SK-N-SH (cell line): Measurements from ENCODE around the gene SRSF1.

Source experiments
- FOSL2 ChIP-seq: IDR thresholded peaks from 2 replicates; pipeline ENCODE4 v1.4.0; 2012; ENCODE audit warnings: low read depth, mild to moderate bottlenecking, moderate library complexity, borderline replicate concordance
- FOXM1 ChIP-seq: IDR thresholded peaks from 2 replicates; pipeline ENCODE4 v1.4.0; 2012; ENCODE audit warnings: low read depth, mild to moderate bottlenecking
- IRF3 ChIP-seq: fragments of 150-350 bp; IDR thresholded peaks from 2 replicates; pipeline ENCODE4 v1.6.1; 2016; ENCODE audit warnings: mild to moderate bottlenecking, low read depth, low read length
- MEF2A ChIP-seq: IDR thresholded peaks from 2 replicates; pipeline ENCODE4 v1.4.0; 2012; ENCODE audit warnings: low read depth, borderline replicate concordance
- PBX3 ChIP-seq: IDR thresholded peaks from 2 replicates; pipeline ENCODE4; 2012
- POLR2AphosphoS5 ChIP-seq: IDR thresholded peaks from 2 replicates; pipeline ENCODE4 v1.6.1; 2012; ENCODE audit warnings: low read depth, low read length
- RCOR1 ChIP-seq: fragments of 150-350 bp; IDR thresholded peaks from 2 replicates; pipeline ENCODE4 v1.6.1; 2017; ENCODE audit warnings: antibody characterized with exemption, low read length
- RFX5 ChIP-seq: IDR thresholded peaks from 2 replicates; pipeline ENCODE4 v1.6.1; 2012; ENCODE audit warnings: mild to moderate bottlenecking, improper control_type of control experiment, low read length
- TAF1 ChIP-seq: IDR thresholded peaks from 2 replicates; pipeline ENCODE4 v1.6.1; 2012; ENCODE audit warnings: low read depth, mild to moderate bottlenecking, low read length, moderate library complexity, borderline replicate concordance
- USF2 ChIP-seq: fragments of 150-350 bp; IDR thresholded peaks from 2 replicates; pipeline ENCODE4 v1.6.1; 2017; ENCODE audit warnings: antibody characterized with exemption, low read length, low read depth, borderline replicate concordance
- TF ChIP-seq, protein P1 (sequence below): fragments of 200-600 bp; sonication (generic); IDR thresholded peaks from 2 replicates; pipeline ENCODE4 v1.6.1; 2017; ENCODE audit warnings: antibody characterized with exemption, mild to moderate bottlenecking, moderate library complexity

DNA sequence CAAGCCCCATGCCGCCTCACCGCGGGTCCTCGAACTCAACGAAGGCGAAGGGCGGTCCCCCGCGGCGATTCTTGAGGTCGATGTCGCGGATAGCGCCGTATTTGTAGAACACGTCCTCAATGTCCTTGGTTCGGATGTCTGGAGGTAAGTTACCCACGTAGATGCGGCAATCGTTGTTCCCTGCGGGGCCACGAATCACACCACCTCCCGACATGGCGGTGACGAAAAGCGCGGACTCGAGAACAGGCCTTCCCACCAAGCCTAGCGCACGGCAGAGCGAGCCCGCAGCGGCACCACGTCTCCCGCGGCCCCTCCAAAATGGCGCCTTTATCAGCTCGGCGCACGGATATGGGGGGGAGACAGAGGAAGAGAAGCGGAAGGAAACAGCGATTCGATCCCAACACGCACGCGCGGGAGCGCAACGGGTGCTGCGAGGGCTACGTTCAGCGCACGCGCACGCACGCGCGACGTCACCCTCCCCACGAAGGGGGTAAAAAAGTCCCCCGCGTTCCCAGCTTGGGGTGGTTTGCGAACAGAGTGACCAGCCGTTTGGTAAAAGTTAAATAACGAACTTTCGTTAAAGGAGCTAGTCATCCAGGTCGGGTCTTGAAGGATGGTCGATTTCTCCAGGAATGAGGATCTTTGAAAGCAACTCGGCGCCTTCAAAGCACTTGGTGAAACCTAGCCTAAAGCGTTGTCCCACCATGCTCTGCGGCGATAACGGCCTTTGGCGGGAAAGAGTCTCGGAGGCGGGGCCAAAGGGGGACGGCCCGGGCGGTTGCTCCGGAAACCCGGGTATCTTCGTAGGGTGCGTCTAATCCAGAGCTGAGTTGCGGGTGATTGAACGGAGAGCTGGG lies at the start of gene SRSF1:
- no peak for TF ChIP-seq RFX5
- TF ChIP-seq POLR2AphosphoS5: peak; percentile 96
- TF ChIP-seq MEF2A: no peak
- no peak for TF ChIP-seq IRF3
- TF ChIP-seq, protein P1, sequence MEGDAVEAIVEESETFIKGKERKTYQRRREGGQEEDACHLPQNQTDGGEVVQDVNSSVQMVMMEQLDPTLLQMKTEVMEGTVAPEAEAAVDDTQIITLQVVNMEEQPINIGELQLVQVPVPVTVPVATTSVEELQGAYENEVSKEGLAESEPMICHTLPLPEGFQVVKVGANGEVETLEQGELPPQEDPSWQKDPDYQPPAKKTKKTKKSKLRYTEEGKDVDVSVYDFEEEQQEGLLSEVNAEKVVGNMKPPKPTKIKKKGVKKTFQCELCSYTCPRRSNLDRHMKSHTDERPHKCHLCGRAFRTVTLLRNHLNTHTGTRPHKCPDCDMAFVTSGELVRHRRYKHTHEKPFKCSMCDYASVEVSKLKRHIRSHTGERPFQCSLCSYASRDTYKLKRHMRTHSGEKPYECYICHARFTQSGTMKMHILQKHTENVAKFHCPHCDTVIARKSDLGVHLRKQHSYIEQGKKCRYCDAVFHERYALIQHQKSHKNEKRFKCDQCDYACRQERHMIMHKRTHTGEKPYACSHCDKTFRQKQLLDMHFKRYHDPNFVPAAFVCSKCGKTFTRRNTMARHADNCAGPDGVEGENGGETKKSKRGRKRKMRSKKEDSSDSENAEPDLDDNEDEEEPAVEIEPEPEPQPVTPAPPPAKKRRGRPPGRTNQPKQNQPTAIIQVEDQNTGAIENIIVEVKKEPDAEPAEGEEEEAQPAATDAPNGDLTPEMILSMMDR: no peak
- TF ChIP-seq RCOR1: peak; percentile 34; the same call in 1 of the 2 replicates
- TF ChIP-seq PBX3: peak; percentile 84
- no peak; the same call in 1 of the 2 replicates for TF ChIP-seq USF2
- TF ChIP-seq FOSL2: no peak
- peak; percentile 72; the same call in 1 of the 2 replicates for TF ChIP-seq FOXM1
- TF ChIP-seq TAF1: peak; percentile 98
